DND-41 (cell line): ENCODE results near the gene COTL1.

ENCODE experiments used
- ATAC-seq: fragments of 200-7000 bp; cut with Tn5 transposase; 3 replicates; pipeline ENCODE4 v1.9.1; 2021; ENCODE audit warnings: low read depth; ENCODE audit not compliant: insufficient read depth
- DNase-seq: peaks from one replicate; pipeline ENCODE4 v3.0.0-alpha.2; 2020
- H2AFZ ChIP-seq: 2 replicates; pipeline ENCODE4 v1.6.0; 2012; ENCODE audit warnings: low read depth, low read length
- H3K27ac ChIP-seq: 2 replicates; pipeline ENCODE4 v1.5.1; 2012; ENCODE audit warnings: low read length, inconsistent platforms
- H3K27me3 ChIP-seq: fragments of 200-600 bp; sonication (generic); 2 replicates; pipeline ENCODE4 v1.6.0; 2012; ENCODE audit warnings: low read length, mild to moderate bottlenecking, inconsistent platforms; ENCODE audit not compliant: insufficient read depth, poor library complexity
- H3K36me3 ChIP-seq: 2 replicates; pipeline ENCODE4 v1.5.1; 2012; ENCODE audit warnings: low read length, inconsistent platforms; ENCODE audit not compliant: insufficient read depth
- H3K4me1 ChIP-seq: 2 replicates; pipeline ENCODE4 v1.5.1; 2012; ENCODE audit warnings: mild to moderate bottlenecking, low read length; ENCODE audit not compliant: insufficient read depth
- H3K4me2 ChIP-seq: 2 replicates; pipeline ENCODE4 v1.6.0; 2012; ENCODE audit warnings: mild to moderate bottlenecking, moderate library complexity, low read length, inconsistent platforms; ENCODE audit not compliant: insufficient read depth
- H3K4me3 ChIP-seq, 2 experiments: fragments of 200-600 bp in 1 of 2; shearing (Covaris generic) in 1 of 2; 2 replicates each; pipeline ENCODE4 v1.5.1; 2012 to 2016; ENCODE audit warnings: inconsistent platforms in 2 of 2, low read length in 2 of 2, mild to moderate bottlenecking in 2 of 2, low read depth in 1 of 2, moderate library complexity in 1 of 2
- H3K79me2 ChIP-seq: 2 replicates; pipeline ENCODE4 v1.6.0; 2012; ENCODE audit warnings: low read length, inconsistent platforms; ENCODE audit not compliant: insufficient read depth
- H3K9ac ChIP-seq: 2 replicates; pipeline ENCODE4 v1.6.0; 2012; ENCODE audit warnings: low read depth, mild to moderate bottlenecking, inconsistent platforms, low read length, moderate library complexity
- H3K9me3 ChIP-seq: 2 replicates; pipeline ENCODE4 v1.5.1; 2012; ENCODE audit warnings: low read length, moderate library complexity, mild to moderate bottlenecking, inconsistent platforms; ENCODE audit not compliant: insufficient read depth, severe bottlenecking
- H4K20me1 ChIP-seq: 2 replicates; pipeline ENCODE4 v1.6.0; 2012; ENCODE audit warnings: low read length; ENCODE audit not compliant: insufficient read depth
- EZH2 ChIP-seq: IDR thresholded peaks from 3 replicates; pipeline ENCODE4 v1.6.1; 2012; ENCODE audit warnings: borderline replicate concordance, low read depth, mild to moderate bottlenecking, moderate library complexity, low read length, inconsistent platforms; ENCODE audit not compliant: severe bottlenecking
- TF ChIP-seq, protein P1 (sequence below): IDR thresholded peaks from 2 replicates; pipeline ENCODE4 v1.5.1; 2012; ENCODE audit warnings: borderline replicate concordance, low read length, moderate library complexity, mild to moderate bottlenecking; ENCODE audit not compliant: poor library complexity, severe bottlenecking; ENCODE audit errors: extremely low read depth

Gene COTL1

DNA sequence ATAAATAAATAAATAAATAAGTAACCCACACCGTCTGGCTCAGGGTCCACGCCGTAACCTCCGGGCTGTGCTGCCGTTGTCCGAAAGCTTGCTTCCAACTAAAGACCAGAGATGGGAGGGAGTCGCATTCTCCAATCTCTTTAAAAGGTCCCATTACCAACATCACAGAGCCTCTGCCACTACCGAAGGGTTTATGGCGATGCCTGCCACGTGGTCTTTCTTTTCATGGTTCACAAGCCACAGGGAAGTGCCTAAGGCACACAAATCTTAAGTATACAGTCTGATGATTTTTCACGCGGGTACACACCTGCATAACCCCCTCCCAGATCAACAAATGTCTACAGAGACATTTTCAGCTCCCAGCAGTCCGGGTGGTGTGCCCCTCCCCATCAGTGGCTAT lies 1.4 kb downstream of the COTL1 start:
- no peaks in the 10 kb centered on the region for H3K36me3 ChIP-seq
- no peak for DNase-seq
- no peak overlapping the region for H3K27ac ChIP-seq
- no peaks in the 10 kb centered on the region for H4K20me1 ChIP-seq
- ATAC-seq = no peak
- no peak overlapping the region for H3K4me2 ChIP-seq
- H3K9ac ChIP-seq = no peak overlapping the region
- no peaks in the 10 kb centered on the region for H3K79me2 ChIP-seq
- TF ChIP-seq, protein P1, sequence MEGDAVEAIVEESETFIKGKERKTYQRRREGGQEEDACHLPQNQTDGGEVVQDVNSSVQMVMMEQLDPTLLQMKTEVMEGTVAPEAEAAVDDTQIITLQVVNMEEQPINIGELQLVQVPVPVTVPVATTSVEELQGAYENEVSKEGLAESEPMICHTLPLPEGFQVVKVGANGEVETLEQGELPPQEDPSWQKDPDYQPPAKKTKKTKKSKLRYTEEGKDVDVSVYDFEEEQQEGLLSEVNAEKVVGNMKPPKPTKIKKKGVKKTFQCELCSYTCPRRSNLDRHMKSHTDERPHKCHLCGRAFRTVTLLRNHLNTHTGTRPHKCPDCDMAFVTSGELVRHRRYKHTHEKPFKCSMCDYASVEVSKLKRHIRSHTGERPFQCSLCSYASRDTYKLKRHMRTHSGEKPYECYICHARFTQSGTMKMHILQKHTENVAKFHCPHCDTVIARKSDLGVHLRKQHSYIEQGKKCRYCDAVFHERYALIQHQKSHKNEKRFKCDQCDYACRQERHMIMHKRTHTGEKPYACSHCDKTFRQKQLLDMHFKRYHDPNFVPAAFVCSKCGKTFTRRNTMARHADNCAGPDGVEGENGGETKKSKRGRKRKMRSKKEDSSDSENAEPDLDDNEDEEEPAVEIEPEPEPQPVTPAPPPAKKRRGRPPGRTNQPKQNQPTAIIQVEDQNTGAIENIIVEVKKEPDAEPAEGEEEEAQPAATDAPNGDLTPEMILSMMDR = no peak
- no peak for TF ChIP-seq EZH2
- H2AFZ ChIP-seq = no peak overlapping the region
- H3K4me1 ChIP-seq = peaks cover 7% of the 10 kb centered on the region
- peaks cover 9% of the 10 kb centered on the region for H3K27me3 ChIP-seq
- no peaks in the 10 kb centered on the region for H3K9me3 ChIP-seq
- no peak overlapping the region for H3K4me3 ChIP-seq

DNA sequence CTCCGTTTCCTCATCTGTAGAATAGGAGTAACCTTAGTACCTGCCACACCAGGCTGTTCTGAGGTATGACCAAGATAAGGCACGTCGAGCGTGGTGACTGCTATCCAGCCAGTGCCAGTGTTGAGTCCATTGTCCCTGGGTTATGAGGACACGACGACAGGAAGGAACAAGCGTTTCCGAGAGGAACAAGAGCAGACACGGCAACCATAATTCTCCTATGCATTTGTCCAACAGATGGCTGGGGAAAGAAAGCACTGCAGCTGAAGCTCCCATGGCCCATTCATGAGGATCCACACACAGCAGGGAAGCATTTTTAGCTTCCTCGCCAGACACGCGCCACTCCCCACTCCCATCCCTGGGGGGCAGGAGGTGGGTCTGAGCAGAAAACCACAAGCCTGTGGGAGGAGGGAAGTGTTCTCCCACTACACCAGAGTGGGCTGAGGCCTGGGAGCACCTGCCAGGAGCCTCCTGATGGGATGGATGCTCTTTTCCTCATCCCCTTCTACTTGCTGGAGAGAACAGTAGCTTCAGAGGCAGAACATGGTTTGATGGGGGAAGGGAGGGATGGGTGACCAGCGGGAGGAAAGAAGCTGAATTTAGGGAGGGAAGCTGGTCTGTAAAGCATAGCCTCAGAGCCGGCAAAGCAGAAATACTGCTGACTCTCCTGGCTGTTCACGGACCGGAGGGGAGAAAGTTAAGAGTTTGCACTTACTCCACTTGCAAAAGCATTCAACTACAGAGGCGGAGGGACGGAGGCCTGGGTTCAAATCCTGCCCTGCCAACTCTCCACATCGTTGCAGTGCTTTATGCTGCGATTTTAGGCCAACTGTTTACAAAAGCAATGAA lies 2.7 kb downstream of the COTL1 start:
- Histone ChIP-seq H3K27me3 (peaks cover 9% of the 10 kb centered on the region), H3K79me2 (no peaks in the 10 kb centered on the region), H3K9me3 (no peaks in the 10 kb centered on the region), H3K27ac (no peak overlapping the region), H3K4me2 (no peak overlapping the region), H4K20me1 (no peaks in the 10 kb centered on the region), H2AFZ (no peak overlapping the region), H3K4me3 (no peak overlapping the region), H3K9ac (no peak overlapping the region), H3K36me3 (no peaks in the 10 kb centered on the region), H3K4me1 (peaks cover 7% of the 10 kb centered on the region)
- ATAC-seq (no peak), DNase-seq (no peak)
- TF ChIP-seq, protein P1 = no peak
- TF ChIP-seq EZH2 = no peak

DNA sequence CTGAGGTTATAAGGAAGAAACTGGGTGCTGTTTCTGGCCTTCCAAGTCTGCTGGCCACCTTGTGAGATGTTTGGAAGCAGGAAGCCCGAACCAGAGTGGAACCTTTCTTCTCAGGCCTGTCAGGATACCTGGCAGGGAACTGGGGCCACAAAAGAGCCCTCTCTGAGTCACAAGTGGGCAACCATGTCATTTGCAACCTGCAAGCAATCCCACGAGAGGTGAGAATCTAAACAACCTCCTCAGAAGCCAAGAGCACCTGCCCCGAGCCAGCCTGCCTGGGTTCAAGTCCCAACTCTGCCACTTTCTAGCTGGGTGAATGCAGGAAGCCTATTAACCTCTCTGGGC lies 3.3 kb downstream of the COTL1 start:
- ATAC-seq (no peak), DNase-seq (no peak)
- Histone ChIP-seq H3K36me3 (no peaks in the 10 kb centered on the region), H3K27me3 (peaks cover 9% of the 10 kb centered on the region), H3K4me1 (peaks cover 7% of the 10 kb centered on the region), H3K9ac (no peak overlapping the region), H3K79me2 (no peaks in the 10 kb centered on the region), H3K27ac (no peak overlapping the region), H3K4me3 (no peak overlapping the region), H3K4me2 (no peak overlapping the region), H2AFZ (no peak overlapping the region), H3K9me3 (no peaks in the 10 kb centered on the region), H4K20me1 (no peaks in the 10 kb centered on the region)
- TF ChIP-seq EZH2 = no peak
- TF ChIP-seq, protein P1 = no peak

DNA sequence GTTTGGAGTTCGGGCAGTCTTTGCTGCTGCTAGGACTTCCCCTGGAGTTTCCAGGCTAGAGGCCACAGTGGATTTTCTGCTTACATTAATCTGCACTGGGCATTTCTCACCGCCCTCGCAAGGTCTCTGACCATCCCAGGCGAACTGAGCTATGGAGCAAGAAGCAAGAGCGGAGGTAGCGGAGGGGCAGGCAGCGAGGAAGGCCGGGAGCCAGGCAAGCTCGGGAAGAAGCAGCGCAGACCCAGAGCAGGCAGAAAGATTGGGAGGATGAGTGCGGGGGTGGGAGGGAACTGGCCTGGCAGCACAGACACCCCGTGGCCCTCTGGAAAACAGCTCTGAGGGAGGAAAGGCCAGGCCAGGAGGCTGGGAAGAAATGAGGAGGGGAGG lies 3.8 kb downstream of the COTL1 start:
- TF ChIP-seq, protein P1 = no peak
- no peak for TF ChIP-seq EZH2
- Histone ChIP-seq H3K79me2 (no peaks in the 10 kb centered on the region), H3K27ac (no peak overlapping the region), H3K4me2 (no peak overlapping the region), H3K4me1 (peaks cover 7% of the 10 kb centered on the region), H3K4me3 (no peak overlapping the region), H3K36me3 (no peaks in the 10 kb centered on the region), H2AFZ (no peak overlapping the region), H4K20me1 (no peaks in the 10 kb centered on the region), H3K27me3 (peaks cover 9% of the 10 kb centered on the region), H3K9ac (no peak overlapping the region), H3K9me3 (no peaks in the 10 kb centered on the region)
- ATAC-seq (no peak), DNase-seq (no peak)
